SIG-M5 treated with dmso at 0.1 percent for 504 hours (cell line): Measurements from ENCODE around the gene UBXN6.

Experiments used
- DNase-seq: peaks from one replicate; lab custom pipeline; 2025; ENCODE audit not compliant: unreplicated experiment; lab: John Stamatoyannopoulos, UW

Gene UBXN6

DNA sequence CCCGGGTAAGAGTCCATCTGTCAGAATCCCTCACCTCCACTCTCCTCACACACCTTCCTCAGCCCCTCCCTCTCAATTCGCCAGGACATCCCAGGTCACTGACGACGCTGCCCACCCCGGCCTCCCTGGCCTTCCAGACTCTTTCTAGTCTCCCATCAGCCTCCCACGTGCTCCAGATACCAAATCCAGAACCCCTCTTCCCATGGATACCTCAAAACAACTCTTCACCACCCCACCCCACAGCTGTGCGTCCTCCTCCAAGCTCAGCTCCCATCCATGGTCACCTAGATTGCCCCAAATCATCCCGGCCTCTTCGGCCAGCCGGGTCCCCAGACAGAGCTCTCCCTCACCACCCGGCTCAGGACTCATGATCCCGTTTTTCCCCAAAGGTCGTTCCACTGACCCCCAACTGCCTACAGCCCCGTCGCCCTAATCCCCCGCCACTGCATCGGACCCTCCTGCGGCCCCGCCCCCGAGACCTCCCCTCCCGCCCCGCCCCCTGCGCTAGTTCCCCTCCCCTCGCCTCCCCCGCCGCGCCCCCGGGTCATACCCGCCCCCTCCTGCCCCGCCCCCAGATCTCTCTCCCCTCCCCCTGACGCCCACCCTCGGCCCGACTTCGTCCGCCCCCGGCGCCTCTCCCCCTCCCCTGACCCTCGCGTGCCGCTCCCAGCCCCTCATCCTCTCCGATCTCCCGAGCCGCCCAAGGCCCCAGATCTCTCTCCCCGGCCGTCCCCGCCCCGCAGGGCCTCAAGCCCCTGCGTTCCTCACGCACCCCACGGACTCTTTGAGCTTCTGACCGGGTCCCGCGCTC, 546 bp downstream of the UBXN6 start:
- DNase-seq = no peak

DNA sequence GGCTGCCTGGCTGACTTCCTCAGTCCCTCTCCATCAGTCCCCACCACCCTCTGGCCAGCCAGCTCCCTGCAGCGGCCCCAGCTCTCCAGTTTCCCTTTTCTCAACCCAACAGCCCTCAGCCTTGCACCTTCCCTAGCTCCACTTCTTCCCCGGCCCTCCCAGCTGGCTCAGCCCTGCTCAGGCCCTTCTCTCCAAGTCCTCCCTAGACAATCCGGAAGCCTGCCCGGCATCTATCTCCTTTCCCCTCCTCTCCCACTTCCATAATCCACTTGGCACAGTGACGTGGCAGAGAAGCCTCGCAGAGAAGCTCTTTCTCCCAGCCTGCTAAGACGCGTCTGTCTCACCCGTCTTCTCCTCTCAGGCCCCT, 1.1 kb downstream of the UBXN6 start:
- peak; percentile 31 for DNase-seq

DNA sequence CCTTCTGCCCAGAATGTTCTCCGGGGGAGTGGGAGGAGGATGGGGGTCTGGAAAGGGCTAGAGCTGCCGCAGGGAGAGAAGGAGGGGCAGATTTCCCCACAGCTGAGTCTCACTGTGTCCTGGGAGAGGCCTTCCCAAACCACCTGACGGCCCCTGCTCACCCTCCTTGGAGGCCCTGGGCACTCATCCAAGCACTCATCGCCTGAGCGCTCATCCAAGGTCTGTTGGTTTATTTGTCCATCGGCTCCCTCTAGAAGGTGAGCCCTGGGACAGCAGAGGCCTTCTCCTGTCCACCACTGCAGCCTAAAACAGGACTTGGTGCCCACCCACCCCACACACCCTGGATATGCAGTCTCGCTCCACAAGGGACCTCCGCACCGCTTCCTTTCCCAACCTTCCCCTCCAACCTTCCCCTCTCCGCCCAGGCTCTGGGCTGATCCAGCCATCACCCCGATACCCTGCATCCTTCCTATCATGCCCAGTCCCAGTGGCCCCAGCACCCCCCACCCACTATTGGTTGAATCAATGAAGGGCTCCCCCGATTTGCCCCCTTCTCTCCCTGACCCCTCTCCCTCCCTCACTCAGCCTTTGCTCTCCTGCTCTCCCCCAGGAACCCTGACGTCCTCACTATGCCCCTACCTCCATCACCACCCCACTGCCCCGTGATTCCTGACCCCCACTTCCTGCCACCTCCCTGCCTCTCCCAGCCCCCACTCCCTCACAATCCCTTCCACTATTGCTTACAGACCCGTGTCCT, 1.7 kb downstream of the UBXN6 start:
- no peak for DNase-seq

DNA sequence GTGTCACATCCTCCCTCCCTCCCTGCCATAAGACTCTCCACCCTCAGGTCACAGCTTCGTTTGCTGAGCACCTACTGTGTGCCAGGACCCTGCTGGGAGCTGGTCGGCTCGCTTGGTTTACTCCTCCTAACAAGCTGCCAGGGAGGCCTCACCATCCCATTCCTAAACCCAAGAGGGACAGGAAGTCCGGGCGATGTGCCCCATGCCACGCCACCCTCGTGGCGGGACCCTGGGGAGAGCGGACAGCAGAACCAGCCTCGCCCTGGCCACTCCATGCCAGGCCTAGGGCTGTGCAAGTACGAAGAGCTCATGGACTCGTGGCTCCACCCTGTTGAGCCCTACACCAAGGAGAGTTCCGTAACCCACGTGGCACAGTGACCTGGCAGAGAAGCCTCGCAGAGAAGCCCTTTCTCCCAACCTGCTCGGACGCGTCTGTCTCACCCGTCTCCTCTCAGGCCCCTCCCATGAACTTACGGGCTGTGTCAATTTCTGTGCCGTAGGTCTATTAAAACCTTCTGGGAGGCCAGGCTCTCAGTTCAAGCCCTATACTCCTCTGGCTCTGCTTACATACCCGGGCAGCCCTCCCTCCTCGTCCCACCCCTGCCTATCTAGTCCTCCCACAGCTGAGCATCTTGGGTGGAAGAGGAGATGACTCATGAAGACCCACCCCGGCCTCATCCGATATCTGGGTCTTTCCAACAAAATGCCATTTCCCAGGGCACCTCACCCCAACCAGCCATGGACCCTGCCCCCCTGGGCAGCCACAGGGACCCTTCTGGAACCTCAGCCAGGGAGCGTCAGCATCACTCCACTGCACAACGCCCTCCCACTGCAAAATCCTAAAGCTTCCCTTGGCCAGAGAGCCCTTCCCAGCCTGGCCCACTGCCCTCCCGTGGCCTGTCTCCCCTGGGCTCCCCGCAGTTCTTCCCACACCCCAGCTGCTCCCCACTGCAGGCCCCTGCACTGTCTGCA, 2.6 kb downstream of the UBXN6 start:
- no peak for DNase-seq

DNA sequence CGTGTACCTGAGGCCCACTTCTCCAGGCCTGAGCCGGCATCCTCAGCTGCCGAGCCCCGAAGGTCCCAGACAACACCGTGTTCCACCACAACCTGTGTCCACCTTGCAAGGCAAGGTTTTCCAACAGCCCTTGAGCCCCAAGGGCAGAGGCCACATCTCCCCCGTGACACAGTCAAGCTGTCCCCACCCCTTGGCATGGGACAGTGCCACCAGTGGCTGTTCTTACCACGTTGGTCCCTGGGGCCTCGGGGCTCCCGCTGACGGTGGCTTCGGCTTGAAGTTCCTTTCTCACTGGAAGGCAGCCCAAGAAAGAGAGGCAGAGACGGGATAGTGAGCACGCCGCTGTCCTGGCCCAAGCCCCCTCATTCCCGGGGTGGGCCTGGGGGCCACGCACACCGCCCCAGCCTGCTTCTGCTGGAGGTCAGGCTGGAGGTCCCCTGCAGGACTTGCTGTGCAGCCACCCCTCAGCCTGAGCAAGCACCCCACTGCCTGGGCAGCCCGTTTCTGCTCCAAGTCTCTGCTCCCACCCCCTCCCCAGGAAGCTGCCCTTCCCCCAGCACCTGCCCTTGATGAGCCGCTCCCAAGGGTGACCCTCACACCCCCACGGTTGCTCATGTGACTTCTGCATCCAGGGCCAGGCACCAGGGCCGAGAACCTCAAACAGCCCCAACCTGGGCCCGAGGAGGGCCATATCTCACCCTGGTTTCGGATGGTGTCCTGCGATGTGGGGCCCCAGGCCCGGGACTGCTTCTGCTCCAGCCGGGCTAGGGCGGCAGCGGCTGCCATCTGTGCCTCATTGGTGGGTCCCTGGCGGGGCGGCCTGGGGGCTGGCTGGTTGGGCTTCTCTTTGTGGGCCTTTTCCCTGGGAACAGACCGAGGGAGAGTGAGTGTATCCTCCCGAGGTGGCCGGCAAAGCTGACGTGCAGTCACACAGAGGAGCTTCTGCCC, 4.1 kb downstream of the UBXN6 start:
- no peak for DNase-seq

DNA sequence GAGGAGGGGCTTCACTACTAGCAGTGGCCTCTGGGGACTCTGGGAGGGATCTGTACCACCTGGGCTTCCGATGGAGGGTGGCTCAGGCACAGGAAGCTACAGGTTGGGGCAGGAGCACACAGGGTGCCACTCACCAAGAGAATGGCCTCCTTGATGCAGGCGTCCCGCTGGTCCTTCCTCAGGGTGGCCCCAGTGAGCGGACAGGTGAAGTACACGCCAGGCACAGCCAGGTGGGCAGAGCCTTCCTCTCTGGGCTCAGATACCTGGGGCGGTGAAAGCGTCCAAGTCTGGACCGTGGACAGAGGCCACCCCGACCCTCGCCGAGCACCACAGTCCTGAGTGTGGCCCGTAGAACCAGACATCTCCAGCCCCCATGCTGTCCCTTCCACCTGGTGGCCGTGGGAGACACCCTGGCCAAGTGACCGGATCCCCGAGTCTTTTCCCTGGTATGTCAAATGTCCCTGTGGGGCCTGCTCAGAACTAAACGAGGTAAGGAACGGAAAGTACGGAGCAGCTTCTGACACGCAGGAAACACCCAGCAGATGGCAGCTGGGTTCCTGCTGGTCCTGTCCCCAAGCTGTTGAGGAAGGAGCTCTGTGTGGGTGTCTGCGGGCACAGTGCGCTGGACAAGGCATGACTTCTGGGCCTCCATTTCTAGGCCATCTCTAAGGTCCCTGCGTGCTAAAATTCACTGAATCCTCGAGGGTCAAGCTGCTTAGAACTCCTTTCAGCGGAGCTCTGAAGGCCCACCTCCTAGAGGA, 5.2 kb downstream of the UBXN6 start:
- no peak for DNase-seq

DNA sequence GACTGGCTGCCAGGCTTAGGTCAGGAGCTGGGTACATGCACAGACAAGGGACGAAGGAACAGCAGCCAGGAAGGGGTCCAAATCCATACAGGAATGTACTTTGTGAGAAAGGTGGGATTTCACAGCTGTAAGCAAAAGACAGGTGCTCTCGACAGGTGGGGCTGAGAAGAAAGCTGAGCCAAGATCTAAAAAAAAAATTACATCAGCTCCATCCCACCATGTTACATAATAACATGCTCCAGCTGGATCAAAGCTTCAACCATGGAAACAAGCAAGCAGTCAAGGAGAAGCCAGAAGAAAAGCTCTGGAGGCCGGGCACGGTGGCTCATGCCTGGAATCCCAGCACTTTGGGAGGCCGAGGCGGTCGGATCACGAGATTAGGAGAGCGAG, 8.0 kb downstream of the UBXN6 start:
- no peak for DNase-seq

DNA sequence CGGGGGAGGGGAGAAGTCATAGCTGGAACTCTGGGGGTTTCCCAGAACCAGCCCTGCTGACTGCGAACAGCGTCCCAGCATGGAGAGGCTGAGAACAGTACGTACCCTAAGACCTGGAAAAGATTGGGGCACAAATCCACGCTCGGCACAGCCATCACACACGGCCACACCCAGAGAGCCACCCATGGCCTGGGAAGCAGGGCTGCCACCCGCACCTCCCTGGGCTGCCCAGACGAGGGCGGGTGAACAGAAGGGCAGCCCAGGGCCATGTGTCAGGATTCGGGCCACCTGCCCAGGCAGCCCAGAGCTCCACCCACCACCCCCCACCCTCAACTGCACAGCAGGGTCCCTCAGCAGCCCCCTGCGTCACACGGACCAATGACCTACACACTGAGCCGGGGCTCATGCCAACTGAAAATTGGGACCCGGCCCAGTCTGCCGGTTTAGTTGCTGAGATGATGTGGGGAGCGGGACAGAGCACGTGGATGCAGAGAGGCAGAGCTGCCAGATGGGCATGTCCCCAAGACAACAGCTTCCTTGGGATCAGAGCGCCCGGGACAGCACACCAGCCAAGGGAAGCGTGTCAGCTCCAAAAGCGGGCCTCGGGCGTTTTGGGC, 8.5 kb downstream of the UBXN6 start:
- DNase-seq = no peak

DNA sequence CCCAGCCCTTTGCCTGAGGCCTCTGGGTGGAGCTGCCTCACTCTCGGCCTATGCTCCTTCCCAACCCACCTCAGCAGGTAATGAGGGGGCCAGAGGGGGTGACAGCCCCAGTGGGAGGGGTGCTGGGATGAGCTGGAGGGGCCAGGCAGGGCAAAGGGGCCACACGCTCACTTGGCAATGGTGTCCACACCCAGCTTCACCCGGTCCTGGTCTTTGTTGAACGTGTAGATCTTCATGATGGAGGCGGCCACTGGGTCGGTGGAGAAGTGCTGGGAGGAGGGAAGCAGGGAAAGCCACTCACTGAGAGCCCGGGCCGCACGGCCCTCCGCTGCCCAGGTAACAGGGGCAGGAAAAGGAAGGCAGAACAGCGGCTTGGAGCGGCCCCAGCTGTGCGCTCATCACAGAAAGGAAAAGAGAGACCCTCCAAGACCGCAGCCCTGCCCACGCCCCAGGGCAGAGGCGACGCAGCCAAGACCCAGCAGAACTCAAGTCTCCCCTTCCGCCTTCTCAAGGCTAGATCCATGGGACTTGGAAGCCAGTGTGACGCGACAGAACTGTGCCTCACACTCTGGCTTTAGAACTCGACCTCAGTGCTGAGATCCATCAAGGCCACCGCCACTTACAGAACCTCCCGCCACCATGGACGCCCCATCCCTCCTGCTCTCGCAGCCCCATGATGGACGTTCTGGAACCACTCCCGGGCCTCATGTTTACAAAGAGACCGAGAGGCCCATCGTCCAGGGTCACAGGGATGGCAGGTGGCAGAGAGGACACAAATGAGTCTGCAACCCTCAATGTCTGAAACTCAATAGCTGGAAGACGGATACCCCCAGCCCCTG, 9.2 kb downstream of the UBXN6 start:
- DNase-seq = no peak

DNA sequence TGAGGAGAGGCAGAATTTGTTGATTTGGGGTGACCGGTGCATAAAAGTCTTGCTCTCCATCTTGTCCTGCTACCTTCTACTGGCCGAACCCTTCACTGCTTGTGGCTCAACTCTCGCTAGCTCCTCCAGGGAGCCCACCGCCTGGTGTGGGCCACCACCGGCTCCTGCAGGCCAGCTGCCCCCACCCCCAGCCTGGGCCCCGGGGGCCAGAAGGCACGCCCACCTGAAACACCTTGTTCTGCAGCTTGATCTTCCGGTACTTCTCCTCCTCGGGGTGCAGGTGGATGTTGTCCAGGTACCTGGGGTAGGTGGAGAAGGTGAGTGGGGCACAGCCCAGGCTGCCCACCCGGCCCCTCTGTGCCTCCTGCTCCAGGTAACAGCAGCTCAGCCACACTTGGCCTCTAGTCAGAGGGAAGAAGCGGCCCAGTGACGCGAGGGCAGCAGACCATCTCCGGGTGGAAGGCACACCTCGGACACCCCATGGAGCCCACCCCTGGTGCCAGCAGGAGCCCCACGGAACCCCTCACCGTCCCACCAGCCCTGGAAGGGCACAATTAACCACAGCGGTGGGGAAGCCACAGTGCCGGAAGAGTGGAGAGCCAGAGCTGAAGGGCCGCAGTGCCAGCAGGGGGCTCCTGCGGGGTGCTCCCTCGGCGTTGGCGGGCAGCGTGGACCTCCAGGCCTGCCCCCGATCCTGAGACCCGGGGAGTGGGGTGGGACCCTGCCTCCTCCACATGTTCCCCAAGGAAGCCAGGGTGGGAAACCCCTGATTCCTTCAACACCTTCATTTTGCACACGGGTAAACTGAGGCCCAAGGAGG, 10.1 kb downstream of the UBXN6 start:
- DNase-seq = no peak

DNA sequence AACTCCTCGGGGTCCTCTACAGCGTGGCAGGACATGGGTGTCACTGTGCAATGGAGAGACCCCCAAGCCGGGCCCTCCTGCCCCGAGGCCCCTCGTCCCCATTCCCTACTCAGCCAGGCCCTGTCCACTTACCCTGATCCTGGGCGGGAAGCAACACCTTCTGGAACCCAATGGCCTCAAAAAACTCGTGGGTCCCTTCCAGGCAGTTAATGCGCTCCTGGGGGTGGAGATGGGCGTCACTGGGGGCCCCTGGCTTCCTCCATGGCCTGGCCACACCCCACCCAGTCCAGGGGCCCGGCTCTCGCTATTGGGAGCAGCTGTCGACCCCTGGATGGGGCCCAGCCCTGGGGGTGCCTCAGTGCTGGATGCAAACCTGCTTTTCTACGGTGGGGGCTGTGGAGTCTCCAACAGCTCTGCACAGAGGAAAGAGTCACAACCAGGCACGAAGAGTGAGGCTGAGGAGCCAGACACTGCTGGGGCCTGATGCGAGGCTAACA, 10.8 kb downstream of the UBXN6 start:
- DNase-seq = no peak

DNA sequence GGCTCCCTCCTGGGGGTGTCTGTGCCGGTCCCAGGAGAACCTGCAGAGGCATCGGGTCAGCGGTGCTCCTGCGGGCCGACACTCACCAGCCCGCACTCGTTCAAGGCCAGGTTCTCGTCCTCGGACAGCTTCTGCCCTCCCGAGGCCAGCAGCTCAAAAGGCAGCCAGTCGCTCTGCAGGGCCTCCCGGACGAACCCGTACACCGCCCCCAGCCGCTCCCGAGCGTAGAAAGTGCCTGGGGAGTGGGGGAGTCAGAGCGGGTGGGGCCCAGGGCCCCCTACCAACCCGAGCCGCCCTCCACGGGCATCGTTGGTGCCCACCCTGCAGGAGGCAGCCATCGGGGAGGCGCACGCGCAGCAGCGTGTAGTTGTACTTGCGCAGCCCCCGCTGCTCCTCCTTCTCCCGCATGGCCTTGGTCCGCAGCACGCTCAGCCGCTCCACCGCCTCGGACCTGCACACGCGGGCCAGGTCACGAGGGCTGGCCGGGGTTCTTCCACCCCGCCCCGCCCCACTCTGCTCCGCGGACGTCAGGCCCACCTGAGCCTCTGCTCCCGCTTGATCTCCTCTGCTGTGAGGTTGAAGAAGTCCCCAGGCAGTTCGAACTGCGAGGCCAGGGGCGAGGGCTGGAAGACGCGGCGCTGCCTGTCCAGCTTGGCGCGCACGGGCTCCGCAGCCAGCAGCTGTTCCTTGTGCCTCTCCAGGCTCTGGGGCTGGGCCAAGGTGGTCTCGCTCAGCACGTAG, 11.5 kb downstream of the UBXN6 start:
- no peak for DNase-seq

DNA sequence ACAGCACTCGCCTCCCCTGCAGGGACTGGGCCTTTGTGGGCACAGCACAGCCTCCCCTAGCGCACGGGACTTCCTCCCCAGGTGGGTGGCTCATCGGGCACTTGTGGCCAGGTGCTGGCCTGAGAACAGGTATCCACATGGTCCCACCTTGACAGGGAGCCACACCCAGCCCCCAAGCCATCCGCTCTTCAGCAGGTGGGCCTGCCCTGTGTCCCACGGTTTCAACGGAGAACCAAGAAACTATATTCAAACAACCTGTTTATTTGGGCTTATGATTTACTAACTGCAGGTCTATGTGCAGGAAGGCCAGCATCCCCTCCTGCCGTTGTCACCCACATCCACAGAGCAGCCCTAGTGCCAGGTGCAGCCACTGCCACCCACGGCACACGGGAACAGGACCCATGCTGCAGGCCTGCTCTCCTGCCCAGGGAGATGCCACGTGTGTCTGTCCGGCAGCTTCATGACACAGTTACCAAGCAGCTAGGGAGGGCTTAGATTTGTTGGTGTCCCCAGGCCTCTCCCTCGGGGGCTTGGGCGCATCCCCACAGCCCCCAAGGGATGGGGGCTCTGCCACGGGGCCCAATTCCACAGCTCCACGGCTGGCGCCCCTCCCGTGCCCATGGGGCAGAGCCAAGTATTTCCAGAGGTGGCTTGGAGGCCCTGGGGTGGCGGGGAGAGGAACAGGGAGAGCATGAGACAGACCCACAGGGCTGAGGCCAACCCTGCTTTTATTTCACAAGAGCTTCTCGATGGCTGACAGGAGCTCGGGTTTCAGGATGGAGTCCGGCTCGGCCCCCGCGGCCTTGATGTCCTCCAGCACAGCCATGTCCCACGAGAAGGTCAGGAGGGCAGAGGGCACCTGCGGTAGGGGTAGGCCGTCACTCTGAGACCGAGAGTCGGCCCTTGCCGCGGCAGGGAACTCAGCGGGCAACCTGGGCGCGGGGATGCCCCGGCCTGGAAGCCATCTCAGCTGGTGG, 12.5 kb downstream of the UBXN6 start:
- DNase-seq = no peak

DNA sequence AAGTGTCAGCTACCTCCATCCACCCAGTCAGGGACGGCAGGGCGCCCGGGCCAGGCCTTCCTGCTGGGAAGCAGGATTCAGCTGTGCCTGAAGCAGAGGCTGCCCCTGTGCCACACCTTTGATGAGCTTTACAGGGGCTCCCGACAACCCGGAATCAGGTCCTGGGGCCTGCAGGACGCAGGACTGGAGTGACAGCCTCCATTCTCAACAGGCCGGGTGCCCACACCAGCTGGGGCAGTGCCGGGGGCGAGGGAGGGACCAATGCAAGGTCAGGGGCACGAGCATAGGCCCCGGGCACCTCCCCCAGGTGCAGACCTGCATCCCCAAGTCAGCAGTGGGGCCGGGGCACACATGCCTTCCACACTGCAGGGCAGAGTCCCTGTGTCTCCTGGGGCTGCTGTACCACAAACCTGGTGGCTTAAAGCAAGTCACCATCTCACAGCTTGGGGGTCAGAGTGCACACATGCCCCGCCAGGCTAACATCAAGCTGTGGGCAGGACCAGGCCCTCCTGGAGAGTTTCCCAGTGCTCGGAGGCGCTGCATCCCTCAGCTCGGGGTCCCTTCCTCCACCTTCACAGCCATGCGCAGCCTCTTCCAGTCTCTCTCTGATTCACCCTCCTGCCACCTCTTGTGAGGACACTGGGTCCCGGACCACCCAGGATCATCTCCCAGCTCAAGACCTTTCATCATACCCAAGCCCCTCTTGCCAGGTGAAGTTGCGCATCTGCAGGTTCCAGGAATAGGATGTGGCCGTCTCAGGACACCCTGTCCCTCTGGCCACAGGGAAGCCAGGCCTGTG, 13.4 kb downstream of the UBXN6 start:
- no peak for DNase-seq

DNA sequence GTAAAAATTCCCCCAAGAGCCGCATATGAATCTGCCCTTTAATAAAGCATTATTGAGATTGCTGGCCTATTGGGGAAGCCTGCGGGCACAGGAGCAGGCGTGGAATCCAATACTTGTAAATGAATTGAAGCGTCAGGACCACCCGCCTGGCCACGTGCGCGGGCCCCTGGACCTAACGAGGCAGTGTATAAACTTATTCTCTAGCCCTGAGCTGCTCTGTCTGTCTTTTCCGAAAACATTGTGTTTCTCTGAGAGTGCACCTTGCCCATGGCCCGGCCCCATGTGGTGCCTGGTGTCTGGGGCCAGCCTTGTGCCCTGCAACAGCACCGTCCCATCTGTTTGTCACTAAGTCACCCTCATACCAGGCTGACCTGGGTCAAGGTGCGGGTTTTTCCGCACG, 14.4 kb downstream of the UBXN6 start:
- DNase-seq = no peak
